SK-N-SH (cell line): ENCODE data around the gene ENOX1. TPM values are rescaled to one million over a fixed set of nuclear protein-coding genes. Genes with fewer than 3 reads are reported as not detected.

ENCODE experiments used
- CTCF ChIA-PET: fragments of 300-600, 350-600 bp; formaldehyde crosslinking; extraction: SDS; loops from one replicate; lab custom pipeline; 2021; lab: Yijun Ruan, JAX
- POLR2A ChIA-PET: fragments of 350-600 bp; sonication (Branson Sonifier 250); formaldehyde crosslinking; extraction: SDS; loops from one replicate; lab custom pipeline; 2020; ENCODE audit warnings: antibody characterized with exemption, inconsistent platforms; lab: Yijun Ruan, JAX
- DNase-seq: peaks from one replicate; pipeline ENCODE4 v3.0.0; 2012
- H2AFZ ChIP-seq: fragments of 200-600 bp; sonication (generic); 2 replicates; pipeline ENCODE4 v1.8.1; 2016; ENCODE audit warnings: antibody characterized with exemption, mild to moderate bottlenecking, low read depth
- H3F3A ChIP-seq: fragments of 200-600 bp; sonication (generic); replicated peaks from 2 replicates; pipeline ENCODE3; 2016; ENCODE audit warnings: antibody characterized with exemption, mild to moderate bottlenecking; ENCODE audit not compliant: insufficient read depth
- H3K27ac ChIP-seq, 2 experiments: fragments of 200-500 bp in 1 of 2; fragments of 200-600 bp in 1 of 2; sonication (Bioruptor generic) in 1 of 2; sonication (generic), shearing (Covaris generic) in 1 of 2; 2 replicates each; pipeline versions ENCODE4 v1.5.1 to v1.6.1; 2014 to 2016; ENCODE audit warnings: low read depth in 2 of 2, inconsistent platforms in 1 of 2, low read length in 1 of 2, mild to moderate bottlenecking in 1 of 2, mixed read lengths in 1 of 2
- H3K27me3 ChIP-seq: fragments of 200-600 bp; sonication (generic), shearing (Covaris generic); 2 replicates; pipeline ENCODE4 v1.6.1; 2016; ENCODE audit warnings: mixed run types; ENCODE audit not compliant: insufficient read depth
- H3K36me3 ChIP-seq, 2 experiments: fragments of 200-500 bp in 1 of 2; fragments of 200-600 bp in 1 of 2; sonication (Bioruptor generic) in 1 of 2; sonication (generic) in 1 of 2; replicated peaks in 1 of 2; 2 replicates each; pipeline versions ENCODE3 to v1.5.1; 2014 to 2016; ENCODE audit warnings: low read length in 1 of 2, mild to moderate bottlenecking in 1 of 2; ENCODE audit not compliant: insufficient read depth in 2 of 2, control insufficient read depth in 1 of 2
- H3K4me1 ChIP-seq, 2 experiments: fragments of 200-500 bp in 1 of 2; fragments of 200-600 bp in 1 of 2; sonication (Bioruptor generic) in 1 of 2; sonication (generic), shearing (Covaris generic) in 1 of 2; 2 replicates each; pipeline versions ENCODE4 v1.5.1 to v1.6.1; 2014 to 2016; ENCODE audit warnings: low read depth in 1 of 2, low read length in 1 of 2, mixed run types in 1 of 2; ENCODE audit not compliant: insufficient read depth in 2 of 2, control insufficient read depth in 1 of 2
- H3K4me2 ChIP-seq: fragments of 200-600 bp; sonication (generic), shearing (Covaris generic); 2 replicates; pipeline ENCODE4 v1.6.1; 2017; ENCODE audit warnings: mixed run types
- H3K4me3 ChIP-seq, 2 experiments: fragments of 200-500 bp in 1 of 2; fragments of 200-600 bp in 1 of 2; sonication (Bioruptor generic) in 1 of 2; sonication (generic), shearing (Covaris generic) in 1 of 2; 2 replicates each; pipeline versions ENCODE4 v1.5.1 to v1.8.1; 2014 to 2016; ENCODE audit warnings: low read depth in 2 of 2, inconsistent platforms in 1 of 2, low read length in 1 of 2, mild to moderate bottlenecking in 1 of 2, mixed read lengths in 1 of 2, moderate library complexity in 1 of 2
- H3K79me2 ChIP-seq: fragments of 200-600 bp; sonication (generic); 2 replicates; pipeline ENCODE4 v1.8.1; 2017; ENCODE audit warnings: mild to moderate bottlenecking; ENCODE audit not compliant: insufficient read depth
- H3K9ac ChIP-seq: fragments of 200-600 bp; sonication (generic); 2 replicates; pipeline ENCODE4 v1.6.1; 2017; ENCODE audit warnings: mixed run types
- H3K9me2 ChIP-seq: fragments of 200-600 bp; sonication (generic); 2 replicates; pipeline ENCODE4 v1.6.1; 2017; ENCODE audit warnings: mixed run types
- H3K9me3 ChIP-seq: fragments of 200-600 bp; sonication (generic); 2 replicates; pipeline ENCODE4 v1.6.1; 2017; ENCODE audit warnings: mixed run types, mild to moderate bottlenecking, moderate library complexity
- H4K20me1 ChIP-seq: fragments of 200-600 bp; sonication (generic); 2 replicates; pipeline ENCODE4 v1.6.1; 2017; ENCODE audit warnings: mild to moderate bottlenecking, mixed run types; ENCODE audit not compliant: insufficient read depth
- ELF1 ChIP-seq: IDR thresholded peaks from 2 replicates; pipeline ENCODE4 v1.4.0; 2012
- EP300 ChIP-seq, 2 experiments: IDR thresholded peaks; 2 replicates each; pipeline versions ENCODE4 v1.4.0 to v1.6.1; 2012; ENCODE audit warnings: borderline replicate concordance in 1 of 2, low read depth in 1 of 2, low read length in 1 of 2
- FOSL2 ChIP-seq: IDR thresholded peaks from 2 replicates; pipeline ENCODE4 v1.4.0; 2012; ENCODE audit warnings: low read depth, mild to moderate bottlenecking, moderate library complexity, borderline replicate concordance
- MXI1 ChIP-seq: IDR thresholded peaks from 2 replicates; pipeline ENCODE4 v1.6.1; 2012; ENCODE audit warnings: mild to moderate bottlenecking, low read depth, low read length, improper control_type of control experiment
- RCOR1 ChIP-seq: fragments of 150-350 bp; IDR thresholded peaks from 2 replicates; pipeline ENCODE4 v1.6.1; 2017; ENCODE audit warnings: antibody characterized with exemption, low read length
- RXRA ChIP-seq: IDR thresholded peaks from 2 replicates; pipeline ENCODE4 v1.4.0; 2012; ENCODE audit warnings: low read depth, mild to moderate bottlenecking, borderline replicate concordance
- SIN3A ChIP-seq: IDR thresholded peaks from 2 replicates; pipeline ENCODE4 v1.6.1; 2012; ENCODE audit warnings: low read depth, mild to moderate bottlenecking, low read length, moderate library complexity, borderline replicate concordance
- TAF1 ChIP-seq: IDR thresholded peaks from 2 replicates; pipeline ENCODE4 v1.6.1; 2012; ENCODE audit warnings: low read depth, mild to moderate bottlenecking, low read length, moderate library complexity, borderline replicate concordance
- WGBS: methylation state at CpG from one replicate; pipeline ENCODE4 v1.1.6; 2017; ENCODE audit warnings: low lambda C conversion rate; 5-methylcytosine and 5-hydroxymethylcytosine counted together
- polyA plus RNA-seq, 3 experiments: library from polyadenylated mRNA; depleted of rRNA; stranded (reverse); fragments of >200 nt; gene quantifications; 2 replicates each; pipeline ENCODE4 v1.2.3, GENCODE V29; 2012
- TF ChIP-seq, protein P1 (sequence below): IDR thresholded peaks from 2 replicates; pipeline ENCODE4 v1.4.0; 2012; ENCODE audit warnings: low read depth, borderline replicate concordance
- TF ChIP-seq, protein P2 (sequence below): fragments of 150-350 bp; IDR thresholded peaks from 2 replicates; pipeline ENCODE4 v1.6.1; 2017; ENCODE audit warnings: antibody characterized with exemption, low read length, low read depth, borderline replicate concordance
- TF ChIP-seq, protein P3 (sequence below): IDR thresholded peaks from 2 replicates; pipeline ENCODE4; 2012
- TF ChIP-seq, protein P4 (sequence below): fragments of 200-600 bp; sonication (generic); IDR thresholded peaks from 2 replicates; pipeline ENCODE4 v1.6.1; 2017; ENCODE audit warnings: antibody characterized with exemption, mild to moderate bottlenecking, moderate library complexity
- TF ChIP-seq, protein P5 (sequence below): IDR thresholded peaks from 2 replicates; pipeline ENCODE4 v1.6.1; 2012; ENCODE audit warnings: mild to moderate bottlenecking, low read depth, low read length, moderate library complexity

Gene ENOX1
- polyA plus RNA-seq, 1 of the 3 experiments (the other 2 are of a cell fraction) = 5.8 TPM

DNA sequence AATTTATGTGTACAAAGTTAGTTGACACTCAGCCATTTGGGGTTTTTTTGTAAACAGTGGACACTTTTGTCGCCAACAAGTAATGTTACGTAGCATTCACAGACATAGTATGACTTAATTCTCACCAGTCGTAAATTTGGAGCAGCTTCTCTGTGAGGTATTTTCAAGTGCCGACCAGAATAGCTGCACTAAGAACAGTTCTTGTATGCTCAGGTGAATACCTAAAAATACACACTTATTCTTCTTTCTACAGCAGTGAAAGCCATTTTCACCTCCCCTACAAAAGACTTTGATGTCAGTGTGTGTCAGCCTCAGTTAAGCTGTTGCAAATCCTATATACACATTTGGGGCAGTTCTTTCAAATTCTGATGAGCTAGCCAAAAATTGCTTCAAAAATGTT, 206.5 kb downstream of the ENOX1 start:
- no peak for DNase-seq
- Histone ChIP-seq H3K79me2 (no peaks in the 10 kb centered on the region), H3K9me2 (no peaks in the 10 kb centered on the region), H3K27ac (no peak overlapping the region), H3K9ac (no peak overlapping the region), H2AFZ (no peak overlapping the region), H3K36me3 (no peaks in the 10 kb centered on the region), H3K4me3 (no peak overlapping the region), H3K9me3 (no peaks in the 10 kb centered on the region), H3K4me2 (no peak overlapping the region), H3F3A (no peaks in the 10 kb centered on the region), H4K20me1 (no peaks in the 10 kb centered on the region), H3K4me1 (no peaks in the 10 kb centered on the region; a peak in 1 of 4 replicates), H3K27me3 (no peaks in the 10 kb centered on the region)
- 95% methylated on average over 4 of the region's 4 CpGs for WGBS
- TF ChIP-seq RCOR1 (no peak), EP300 (IDR thresholded peaks at IDR 0.05; ENCODE audit: borderline replicate concordance in 1 of 2, low read depth in 1 of 2, low read length in 1 of 2) (no peak), SIN3A (no peak), ELF1 (no peak), MXI1 (no peak), FOSL2 (no peak), RXRA (no peak), TAF1 (no peak)
- TF ChIP-seq, protein P1, sequence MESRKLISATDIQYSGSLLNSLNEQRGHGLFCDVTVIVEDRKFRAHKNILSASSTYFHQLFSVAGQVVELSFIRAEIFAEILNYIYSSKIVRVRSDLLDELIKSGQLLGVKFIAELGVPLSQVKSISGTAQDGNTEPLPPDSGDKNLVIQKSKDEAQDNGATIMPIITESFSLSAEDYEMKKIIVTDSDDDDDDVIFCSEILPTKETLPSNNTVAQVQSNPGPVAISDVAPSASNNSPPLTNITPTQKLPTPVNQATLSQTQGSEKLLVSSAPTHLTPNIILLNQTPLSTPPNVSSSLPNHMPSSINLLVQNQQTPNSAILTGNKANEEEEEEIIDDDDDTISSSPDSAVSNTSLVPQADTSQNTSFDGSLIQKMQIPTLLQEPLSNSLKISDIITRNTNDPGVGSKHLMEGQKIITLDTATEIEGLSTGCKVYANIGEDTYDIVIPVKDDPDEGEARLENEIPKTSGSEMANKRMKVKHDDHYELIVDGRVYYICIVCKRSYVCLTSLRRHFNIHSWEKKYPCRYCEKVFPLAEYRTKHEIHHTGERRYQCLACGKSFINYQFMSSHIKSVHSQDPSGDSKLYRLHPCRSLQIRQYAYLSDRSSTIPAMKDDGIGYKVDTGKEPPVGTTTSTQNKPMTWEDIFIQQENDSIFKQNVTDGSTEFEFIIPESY = no peak
- TF ChIP-seq, protein P2, sequence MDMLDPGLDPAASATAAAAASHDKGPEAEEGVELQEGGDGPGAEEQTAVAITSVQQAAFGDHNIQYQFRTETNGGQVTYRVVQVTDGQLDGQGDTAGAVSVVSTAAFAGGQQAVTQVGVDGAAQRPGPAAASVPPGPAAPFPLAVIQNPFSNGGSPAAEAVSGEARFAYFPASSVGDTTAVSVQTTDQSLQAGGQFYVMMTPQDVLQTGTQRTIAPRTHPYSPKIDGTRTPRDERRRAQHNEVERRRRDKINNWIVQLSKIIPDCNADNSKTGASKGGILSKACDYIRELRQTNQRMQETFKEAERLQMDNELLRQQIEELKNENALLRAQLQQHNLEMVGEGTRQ = no peak
- TF ChIP-seq, protein P3, sequence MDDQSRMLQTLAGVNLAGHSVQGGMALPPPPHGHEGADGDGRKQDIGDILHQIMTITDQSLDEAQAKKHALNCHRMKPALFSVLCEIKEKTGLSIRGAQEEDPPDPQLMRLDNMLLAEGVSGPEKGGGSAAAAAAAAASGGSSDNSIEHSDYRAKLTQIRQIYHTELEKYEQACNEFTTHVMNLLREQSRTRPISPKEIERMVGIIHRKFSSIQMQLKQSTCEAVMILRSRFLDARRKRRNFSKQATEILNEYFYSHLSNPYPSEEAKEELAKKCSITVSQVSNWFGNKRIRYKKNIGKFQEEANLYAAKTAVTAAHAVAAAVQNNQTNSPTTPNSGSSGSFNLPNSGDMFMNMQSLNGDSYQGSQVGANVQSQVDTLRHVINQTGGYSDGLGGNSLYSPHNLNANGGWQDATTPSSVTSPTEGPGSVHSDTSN = no peak
- TF ChIP-seq, protein P4, sequence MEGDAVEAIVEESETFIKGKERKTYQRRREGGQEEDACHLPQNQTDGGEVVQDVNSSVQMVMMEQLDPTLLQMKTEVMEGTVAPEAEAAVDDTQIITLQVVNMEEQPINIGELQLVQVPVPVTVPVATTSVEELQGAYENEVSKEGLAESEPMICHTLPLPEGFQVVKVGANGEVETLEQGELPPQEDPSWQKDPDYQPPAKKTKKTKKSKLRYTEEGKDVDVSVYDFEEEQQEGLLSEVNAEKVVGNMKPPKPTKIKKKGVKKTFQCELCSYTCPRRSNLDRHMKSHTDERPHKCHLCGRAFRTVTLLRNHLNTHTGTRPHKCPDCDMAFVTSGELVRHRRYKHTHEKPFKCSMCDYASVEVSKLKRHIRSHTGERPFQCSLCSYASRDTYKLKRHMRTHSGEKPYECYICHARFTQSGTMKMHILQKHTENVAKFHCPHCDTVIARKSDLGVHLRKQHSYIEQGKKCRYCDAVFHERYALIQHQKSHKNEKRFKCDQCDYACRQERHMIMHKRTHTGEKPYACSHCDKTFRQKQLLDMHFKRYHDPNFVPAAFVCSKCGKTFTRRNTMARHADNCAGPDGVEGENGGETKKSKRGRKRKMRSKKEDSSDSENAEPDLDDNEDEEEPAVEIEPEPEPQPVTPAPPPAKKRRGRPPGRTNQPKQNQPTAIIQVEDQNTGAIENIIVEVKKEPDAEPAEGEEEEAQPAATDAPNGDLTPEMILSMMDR = no peak
- TF ChIP-seq, protein P5, sequence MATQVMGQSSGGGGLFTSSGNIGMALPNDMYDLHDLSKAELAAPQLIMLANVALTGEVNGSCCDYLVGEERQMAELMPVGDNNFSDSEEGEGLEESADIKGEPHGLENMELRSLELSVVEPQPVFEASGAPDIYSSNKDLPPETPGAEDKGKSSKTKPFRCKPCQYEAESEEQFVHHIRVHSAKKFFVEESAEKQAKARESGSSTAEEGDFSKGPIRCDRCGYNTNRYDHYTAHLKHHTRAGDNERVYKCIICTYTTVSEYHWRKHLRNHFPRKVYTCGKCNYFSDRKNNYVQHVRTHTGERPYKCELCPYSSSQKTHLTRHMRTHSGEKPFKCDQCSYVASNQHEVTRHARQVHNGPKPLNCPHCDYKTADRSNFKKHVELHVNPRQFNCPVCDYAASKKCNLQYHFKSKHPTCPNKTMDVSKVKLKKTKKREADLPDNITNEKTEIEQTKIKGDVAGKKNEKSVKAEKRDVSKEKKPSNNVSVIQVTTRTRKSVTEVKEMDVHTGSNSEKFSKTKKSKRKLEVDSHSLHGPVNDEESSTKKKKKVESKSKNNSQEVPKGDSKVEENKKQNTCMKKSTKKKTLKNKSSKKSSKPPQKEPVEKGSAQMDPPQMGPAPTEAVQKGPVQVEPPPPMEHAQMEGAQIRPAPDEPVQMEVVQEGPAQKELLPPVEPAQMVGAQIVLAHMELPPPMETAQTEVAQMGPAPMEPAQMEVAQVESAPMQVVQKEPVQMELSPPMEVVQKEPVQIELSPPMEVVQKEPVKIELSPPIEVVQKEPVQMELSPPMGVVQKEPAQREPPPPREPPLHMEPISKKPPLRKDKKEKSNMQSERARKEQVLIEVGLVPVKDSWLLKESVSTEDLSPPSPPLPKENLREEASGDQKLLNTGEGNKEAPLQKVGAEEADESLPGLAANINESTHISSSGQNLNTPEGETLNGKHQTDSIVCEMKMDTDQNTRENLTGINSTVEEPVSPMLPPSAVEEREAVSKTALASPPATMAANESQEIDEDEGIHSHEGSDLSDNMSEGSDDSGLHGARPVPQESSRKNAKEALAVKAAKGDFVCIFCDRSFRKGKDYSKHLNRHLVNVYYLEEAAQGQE = no peak
- ChIA-PET CTCF (no interaction called here), POLR2A (no interaction called here)
